SHP77 treated with DMSO at 0.1 percent for 48 hours (cell line): ENCODE results near the gene BAIAP2L2.

Experiments
- DNase-seq: peaks from one replicate; lab custom pipeline; 2025; lab: John Stamatoyannopoulos, UW

BAIAP2L2 gene

DNA sequence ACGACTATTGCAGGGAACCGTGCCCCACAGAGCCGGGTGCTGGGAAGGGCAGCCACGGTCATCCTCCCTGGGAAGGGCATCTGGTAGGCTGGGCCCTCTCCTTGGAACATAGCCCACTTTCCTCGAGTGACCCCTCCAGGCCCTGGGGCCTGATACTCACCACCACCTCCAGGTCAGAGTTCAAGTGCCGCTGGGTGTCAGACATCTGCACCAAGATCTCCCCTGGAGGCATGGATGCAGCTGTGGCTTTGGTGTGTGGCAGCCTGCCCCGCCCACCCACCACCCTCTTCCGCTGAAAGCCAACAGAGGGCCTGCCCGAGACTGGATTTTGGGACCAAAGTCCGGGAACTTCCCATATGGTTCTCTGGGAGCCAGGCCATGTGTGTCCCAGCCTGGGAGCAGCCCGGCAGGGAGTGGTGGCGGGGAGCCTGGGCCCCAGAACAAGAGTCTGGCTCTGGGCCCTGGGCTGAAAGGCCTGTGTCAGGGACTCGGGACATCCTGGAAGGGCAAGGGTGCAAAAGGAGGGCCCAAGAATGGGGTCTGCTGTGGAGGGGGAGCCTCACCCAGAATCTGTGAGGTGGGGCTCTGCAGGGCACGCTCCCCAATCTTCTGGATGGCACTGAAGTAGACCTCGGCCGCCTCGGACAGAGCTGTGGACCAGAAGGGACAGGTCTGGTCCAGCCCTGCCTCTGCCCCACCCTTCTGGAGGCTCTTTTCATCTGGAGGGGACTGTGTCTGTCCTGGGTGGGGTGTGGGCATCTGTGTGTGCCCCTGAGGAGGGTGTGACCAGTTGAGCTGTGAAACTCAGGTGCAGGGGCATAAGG is 2.6 kb downstream of the BAIAP2L2 start:
- DNase-seq: no peak

DNA sequence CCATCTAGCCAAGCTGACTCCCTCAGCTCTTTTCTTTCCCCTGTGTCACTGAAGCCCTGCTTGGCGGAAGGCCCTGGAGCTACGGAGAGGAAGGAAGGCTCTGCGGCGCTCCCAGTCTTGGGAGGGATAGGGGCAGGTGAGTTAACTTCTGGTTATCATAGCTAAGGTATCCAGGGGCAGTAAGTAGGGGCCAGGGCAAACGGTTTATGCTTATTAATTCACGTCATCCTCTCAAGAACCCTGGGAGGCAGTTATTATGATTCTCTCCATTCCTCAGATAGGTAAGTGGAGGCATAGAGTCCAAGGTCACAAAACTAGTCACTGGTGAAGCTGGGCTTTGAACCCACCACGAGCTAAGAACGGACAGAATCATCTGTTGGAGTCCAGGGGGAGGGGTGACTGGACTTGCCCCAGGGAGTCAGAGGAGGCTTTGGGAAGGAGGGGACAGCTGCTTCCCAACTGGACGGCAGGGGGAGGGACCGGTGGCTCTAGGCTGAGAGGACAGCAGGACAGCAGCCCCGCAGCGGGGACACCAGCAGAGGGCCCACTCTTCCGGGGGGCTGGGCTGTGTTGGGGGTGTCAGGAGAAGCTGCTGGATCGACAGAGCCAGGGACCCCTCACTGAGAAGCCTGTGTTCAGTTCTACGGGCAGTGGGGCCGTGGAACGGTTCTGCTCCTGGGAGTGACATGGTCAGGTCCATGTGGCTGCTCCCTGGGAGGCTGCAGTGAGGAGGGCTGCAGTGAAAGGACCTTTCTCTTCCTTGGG is 3.5 kb downstream of the BAIAP2L2 start:
- no peak for DNase-seq

DNA sequence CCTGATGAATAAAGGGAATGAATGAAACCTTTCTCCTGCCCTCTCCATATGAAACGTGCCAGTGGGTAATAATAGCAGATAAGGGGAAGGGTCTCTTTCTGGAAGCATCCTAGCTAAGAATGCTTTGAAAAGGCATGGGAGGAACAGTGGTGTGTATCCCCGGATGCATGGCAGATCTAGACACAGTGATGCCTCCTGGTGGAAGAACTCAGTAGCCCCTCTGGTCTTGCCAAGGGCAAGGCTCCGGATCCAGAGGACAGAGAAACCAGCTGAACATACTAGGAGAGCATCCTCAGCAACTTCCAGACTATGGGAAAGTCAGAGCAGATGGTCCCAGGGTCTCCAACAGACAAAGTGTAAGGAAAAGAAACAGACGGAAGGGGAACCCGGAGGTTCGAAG is 6.4 kb downstream of the BAIAP2L2 start:
- DNase-seq: no peak

DNA sequence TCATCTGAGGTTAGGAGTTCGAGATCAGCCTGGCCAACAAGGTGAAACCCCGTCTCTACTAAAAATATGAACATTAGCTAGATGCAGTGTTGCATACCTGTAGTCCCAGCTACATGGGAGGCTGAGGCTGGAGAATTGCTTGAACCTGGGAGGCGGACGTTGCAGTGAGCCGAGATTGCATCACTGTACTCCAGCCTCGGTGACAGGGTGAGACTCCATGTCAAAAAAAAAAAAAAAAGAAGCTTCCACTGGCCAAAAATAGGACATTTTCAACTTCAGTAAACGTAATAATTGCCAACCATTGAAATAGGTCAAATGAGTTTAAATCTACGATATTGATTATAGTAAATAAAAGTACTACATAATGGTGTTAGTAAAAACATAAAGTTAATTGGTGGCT is 6.8 kb downstream of the BAIAP2L2 start:
- no peak for DNase-seq

DNA sequence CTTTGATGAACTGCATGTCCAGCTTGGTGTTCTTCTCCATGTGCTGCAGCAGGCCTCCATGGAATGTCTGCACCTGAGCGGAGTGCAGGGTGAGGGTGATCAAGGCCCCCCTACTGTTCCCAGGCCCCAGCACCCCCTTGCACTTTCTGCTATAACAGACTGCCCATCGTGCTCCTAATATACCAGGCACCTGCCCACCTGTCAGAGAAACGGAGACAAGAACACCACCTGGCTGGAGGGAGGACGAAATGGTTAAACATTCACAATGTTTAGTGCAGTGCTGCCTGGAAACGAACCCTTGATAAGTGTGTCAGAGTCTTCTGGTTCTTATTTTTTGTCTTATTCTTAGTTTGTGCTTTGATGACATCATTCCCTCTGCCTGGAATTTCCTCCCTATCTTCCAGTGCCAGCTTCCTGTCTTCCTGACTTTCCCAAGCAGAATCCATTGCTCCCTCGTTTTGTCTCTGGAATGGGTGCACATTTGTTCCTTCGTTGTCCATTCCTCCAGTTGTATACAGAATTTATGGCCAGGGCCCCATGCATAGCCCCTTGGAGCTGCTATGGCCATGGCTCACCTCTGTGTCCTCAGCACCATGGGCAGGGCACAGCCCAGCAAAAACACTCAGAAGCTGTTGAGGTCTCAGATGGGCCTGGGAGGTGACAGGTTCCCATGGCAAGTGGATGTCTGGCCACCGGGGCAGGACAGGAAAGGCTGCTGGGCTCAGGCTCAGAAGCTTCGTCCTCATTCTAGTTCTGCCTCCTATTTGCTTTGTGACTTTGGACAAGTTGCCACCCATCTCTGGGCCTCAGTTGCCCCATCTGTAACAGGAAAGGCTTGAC is 11.9 kb downstream of the BAIAP2L2 start:
- no peak for DNase-seq

DNA sequence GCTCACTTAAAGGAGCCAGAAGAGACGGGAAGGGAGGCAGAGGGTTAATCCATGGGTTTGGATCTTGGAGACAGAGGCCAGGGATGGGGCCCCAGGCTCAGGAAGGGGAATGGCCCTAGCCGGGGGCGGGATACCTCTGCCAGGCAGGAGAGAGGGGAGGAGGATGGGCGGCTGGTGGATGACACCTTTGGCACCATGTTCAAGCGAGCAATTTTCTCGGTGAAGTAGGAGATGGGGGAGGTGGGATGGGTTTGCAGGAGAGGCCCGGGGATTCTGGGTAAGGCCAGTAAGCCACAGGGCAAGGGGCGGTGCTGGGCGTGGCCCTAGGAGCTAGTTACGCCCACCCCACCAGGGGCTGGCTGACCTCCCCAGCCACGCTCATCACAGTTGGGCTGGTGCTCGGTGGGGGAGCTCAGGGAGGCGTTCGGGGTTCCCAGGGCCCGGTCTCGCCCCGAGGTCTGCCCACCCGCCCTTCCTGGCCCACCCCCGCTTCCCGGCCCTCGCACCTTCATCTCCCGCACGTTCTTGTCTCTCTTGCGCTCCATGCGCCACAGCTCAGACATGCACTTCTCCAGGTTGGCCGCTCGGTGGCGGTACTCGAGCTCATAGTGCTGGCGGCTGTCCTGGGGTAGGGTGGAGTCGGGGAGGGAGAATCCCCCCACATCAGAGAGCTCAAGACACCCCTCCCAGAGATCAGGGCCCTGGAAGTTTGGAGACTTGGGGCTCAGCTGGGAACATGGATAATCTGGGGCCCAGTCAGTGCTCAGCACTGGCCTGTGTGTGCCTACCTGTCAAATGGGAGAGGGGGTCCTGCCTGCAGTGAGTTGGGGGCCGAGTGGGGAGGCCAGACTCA is 12.7 kb downstream of the BAIAP2L2 start:
- DNase-seq: no peak

DNA sequence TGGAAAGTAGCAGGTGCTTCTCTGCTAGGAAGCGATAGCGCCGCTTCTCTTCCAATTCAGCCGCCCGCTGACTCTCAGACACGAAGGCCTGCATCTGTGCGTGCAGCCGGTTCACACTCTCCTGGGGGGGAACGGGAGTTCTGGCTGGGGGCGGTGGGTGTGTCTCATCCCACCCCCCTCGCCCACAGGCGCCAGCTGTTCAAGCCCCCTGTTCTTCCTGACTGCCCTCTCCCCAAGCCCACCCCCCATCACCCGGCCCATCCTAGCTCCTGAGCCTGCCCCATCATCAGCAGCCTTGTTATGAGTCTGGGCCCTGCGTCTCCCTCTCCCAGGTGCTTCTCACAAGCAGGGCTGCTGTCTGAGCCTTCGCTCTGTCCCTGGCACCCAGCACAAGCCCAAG is 13.4 kb downstream of the BAIAP2L2 start:
- no peak for DNase-seq

DNA sequence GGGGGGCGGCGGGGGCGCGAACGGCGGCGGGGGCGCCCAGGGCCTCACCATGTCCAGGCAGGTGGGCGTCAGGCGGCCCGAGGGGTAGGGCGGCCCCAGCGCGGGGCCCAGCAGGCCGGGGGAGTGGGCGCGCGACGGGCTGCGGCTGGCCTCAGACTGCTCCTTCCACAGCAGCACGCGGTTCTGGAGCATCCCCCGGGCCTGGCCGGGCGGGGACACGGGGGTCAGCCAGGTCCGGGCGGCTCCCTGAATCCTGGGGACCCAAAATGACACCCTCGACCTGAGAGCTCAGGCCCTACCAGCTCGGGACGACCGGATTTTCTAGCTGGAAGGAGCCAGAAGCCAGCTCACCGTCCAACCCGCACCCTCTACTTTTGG is 21.0 kb downstream of the BAIAP2L2 start:
- no peak for DNase-seq

DNA sequence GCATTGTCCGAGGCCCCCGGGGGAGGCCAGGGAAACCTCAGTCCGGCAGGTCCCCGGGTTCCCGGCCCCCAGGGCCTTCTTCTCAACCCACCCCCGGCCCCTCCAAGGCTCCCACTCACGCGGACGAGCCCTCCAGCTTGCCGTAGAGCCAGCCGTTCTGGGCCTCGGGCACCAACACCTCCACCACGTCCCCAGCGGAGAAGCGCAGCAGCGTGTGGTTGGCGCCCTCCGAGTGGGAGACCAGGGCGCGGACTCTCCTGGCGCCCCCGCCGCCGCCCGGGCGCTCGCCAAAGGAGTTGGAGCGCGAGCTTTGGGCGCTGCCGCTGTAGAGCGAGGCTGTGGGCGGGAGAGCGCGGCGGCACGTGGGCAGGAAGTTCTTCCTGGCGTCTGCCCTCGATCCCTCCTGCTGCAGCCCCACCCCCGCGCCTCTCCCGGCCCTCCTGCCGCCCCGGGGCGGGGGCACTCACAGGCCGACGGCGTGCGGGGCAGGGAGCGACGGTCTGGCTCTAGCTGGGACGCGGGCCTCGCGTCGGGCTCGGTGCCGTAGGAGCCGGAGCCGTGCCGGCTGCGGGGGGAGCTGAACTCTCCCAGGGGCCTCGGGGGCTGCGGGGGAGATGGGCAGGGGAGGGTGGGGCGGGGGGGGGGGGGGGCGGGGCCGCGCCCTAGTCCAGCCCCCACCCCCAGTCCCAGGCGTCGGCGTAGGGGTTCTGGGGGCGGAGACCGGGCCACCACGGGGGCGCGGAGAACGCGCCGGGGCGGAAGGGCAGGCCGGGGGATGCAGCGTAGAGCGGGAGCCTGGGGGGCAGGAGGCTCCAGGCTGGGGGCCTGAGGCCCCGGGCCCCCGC is 21.6 kb downstream of the BAIAP2L2 start:
- DNase-seq: no peak

DNA sequence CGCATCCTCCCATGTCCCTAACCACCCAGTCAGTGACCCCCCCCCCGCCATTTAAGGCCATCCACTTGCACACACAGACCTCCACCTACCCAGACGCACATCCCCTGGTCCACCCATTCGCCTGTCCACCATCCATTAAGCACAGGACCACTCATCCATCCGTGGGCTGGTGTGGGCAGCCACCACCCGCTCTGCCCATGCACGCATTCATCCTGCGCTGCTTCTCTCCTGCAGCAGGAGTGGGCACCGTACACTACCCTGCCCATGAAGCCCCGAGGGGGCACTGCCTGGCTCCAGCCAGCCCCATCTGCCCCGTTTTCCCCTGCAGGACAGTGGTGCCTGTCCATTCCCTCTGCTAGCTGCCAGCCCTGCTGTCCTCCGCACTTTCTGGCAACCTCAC is 22.6 kb downstream of the BAIAP2L2 start:
- no peak for DNase-seq

DNA sequence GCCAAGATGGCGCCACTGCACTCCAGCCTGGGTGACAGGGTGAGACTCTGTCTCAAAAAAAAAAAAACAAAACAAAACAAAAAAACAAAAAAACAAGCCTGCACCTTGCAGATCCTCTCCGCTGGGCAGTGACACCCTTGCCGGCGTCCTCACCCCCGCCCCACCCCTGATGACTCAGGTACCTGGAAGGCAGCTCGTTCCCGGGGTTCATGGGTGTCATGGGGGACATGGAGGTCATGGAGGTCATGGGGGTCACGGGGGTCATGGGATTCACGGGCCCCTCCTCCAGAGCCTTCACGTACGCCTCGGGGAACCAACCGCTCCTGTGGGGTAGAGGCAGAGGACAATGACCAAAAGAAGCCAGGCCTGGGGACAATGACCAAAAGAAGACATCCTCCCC is 23.5 kb downstream of the BAIAP2L2 start:
- DNase-seq: no peak

DNA sequence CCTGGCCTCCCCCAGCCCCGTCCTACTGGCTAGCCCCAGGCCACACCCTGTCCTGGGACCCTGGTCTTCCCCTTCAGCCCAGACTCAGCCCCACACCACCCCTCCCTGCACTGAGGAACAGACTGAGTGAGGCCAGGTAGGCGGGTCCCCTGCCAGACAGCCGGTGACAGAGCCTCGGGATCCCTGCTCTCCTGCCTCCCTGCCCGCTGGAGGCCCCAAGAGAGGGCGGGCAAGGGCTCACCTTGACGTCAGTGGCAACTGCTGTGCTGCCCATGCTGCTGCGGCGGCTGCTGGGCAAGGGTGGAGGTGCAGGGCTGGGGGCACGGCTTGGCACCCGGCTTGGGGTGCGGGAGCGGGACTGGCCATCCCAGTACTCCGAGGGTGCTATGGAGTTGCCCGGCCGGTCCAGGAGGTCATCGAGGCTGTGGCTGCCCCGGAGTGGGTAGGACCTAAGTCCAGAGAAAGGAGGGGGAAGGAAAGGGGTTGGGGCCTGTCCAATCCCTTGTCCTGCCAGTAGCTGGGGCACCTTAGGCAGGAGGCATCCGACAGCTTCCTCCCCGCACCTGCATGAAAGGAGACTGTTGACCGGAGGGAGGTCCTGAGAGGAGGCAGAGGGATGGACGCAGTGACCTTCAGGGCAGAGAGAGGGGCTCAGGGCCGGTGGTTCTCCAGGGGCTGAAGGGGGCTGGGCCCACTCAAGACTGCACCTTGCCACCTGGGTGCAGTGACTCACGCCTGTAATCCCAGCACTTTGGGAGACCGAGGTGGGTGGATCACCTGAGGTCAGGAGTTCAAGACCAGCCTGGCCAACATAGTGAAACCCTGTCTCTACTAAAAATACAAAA is 24.3 kb downstream of the BAIAP2L2 start:
- no peak for DNase-seq

DNA sequence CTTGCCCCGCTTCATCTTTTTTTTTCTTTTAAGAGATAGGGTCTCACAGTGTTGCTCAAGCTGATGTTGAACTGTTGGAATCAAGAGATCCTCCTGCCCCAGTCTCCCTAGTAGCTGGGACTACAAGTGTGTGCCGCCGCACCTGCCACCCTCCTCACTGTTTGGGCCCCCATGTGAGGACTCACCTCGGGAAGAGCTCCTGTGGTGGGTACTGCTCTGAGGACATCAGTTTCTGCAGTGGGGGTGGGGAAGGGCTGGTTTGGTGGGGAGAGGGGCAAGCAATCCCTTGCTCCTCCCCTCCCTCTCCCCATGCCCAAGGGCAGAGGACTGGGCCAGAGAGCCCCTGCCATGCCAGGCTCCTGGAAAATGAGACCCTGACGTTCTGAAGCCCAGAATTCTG is 25.0 kb downstream of the BAIAP2L2 start:
- DNase-seq: no peak

DNA sequence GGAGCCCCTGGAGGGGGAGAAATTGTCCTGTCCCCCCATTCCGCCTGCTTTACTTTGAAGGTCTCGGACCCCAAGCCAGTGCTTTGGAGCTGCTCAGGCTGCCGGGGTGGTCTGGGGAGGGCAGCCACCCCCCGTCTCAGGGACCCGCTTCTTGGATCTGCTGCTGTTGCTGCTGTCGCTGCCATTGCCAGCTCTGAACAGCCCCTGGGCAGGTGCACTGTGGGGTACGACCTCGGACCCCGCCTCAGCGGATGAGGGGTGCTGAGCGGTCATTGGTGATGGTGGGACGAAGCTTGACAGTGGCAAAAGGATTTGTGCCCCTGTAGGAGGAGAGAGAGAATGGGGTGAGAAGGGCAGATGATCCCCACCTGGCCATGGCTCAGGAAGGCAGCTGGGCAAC is 25.4 kb downstream of the BAIAP2L2 start:
- DNase-seq: no peak

DNA sequence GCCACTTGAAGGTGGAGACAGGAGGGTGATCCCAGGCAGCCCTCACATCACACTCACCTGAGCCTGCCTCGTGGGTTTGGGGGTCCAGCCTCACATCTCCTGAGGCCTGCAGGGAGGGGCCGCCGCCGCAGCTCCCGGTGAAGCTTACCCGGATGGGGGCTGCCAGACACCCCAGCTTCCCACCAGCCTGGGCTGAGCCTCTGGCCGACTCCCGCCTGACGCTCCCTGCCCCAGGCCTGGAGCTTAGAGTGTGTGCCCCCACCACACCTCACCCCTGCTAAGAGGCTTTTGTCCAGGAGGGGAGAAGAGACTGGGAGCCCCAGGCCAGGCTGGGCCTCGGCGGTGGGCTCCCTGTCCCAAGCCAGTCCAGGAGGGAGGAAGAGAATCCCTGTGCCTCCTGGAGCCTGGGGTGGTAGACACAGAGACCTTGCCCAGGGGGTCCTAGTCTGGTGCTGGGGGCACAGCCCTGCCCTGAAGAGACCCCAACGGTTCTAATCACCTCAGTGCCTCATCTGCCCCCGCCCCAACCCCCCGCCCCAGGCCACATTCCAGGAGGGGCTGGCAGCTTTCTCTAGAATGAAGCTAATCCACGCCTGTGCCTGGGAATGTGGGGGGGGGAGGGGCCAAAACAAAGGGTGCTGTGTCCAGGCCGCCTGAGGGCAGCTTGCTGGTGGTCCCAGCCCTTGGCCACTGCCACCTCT is 26.4 kb downstream of the BAIAP2L2 start, which contains the start of gene SLC16A8:
Gene SLC16A8 (minus strand): TSS at position 254 of the 701 bp plus-strand sequence. CDS start 1,311 bp downstream, outside the sequence.
- no peak for DNase-seq

DNA sequence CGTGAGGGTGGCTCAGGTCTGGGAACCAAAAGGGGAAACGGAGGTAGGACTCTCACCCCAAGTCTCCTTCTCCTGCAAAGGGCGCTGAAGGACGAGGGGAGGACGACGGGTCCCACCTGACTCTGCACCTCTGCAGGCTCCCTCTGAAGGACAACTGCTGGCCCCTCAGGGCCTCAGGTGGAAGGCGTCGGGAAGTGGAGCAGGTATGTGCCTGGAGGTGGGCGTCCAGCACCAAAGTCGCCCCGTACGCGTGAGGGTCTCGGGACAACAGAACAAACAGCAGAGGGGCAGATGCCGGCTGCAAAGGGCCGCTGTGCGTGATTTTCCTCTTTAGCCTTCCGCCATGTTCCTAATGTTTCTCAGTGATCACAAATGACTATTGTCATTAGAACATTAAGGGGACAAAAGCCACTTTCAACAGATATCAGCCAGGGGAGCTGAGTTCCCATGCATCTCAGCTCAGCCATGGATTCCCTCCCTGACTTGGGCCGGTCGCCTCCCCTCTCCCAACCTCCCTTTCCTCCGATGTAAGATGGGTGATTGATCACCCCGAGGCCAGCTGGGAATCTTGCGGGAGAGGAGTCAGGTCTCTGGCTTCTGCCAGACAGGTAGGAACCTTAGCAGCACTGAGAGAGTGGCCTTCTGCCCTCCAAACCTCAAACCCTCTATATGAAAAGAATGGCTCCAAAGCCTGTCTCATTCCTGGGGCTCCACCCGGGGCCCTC is 27.3 kb downstream of the BAIAP2L2 start:
- no peak for DNase-seq

DNA sequence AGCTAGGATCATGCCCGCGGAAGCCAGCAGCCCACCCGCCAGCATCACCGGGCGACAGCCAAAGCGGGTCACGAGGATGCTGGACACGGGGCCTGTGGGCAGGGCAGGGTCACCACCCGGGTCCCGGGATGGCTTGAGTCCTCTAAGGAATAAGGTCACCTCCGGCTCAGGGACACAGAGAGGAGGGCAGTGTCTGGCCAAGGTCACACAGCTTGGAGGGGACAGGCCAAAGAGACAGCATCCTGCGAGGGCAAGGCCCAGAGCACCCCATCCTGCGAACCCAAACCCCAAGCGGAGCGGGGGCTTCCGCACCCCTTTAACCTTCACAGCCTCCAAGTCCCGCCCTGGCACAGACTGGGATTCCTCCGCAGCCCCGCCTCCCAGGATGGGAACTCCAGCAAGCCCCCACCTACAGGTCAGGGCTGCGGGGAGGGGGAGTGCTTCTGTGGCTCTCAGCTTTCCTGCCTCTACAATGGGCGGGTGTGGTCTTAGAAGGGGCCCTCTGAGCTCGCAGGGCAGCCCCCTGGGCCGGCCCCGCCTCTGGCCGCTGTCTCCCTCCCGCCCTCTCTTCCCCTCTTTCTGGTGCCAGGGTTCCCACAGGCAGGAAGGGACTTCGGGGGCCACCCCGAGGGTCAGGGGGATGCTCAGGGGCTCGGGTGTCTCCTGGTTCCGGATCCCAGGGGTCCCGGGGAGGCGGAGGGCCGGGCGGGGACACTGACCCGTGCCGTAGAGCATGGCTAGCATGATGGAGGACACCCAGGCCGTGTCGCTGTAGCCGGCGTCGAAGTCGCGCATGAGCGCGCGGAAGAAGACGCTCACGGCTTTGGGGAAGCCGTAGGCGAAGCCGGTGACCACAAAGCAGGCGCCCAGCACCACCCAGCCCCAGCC is 28.3 kb downstream of the BAIAP2L2 start:
- DNase-seq: no peak

DNA sequence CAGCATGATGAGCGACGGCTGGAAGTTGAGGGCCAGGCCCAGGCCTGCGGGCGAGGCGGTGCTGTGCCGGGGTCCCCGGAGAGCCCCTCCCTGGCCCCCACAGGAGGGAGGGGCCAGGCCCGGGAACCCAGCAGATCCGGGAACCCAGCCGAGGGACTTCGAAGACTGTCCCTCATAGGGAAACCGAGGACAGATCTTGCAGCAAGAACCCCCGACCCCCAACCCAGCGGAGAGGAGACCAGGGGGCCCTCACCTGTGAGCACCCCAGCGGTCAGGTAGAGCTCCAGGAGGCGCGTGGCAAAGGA is 28.9 kb downstream of the BAIAP2L2 start:
- no peak for DNase-seq
